BE2C (cell line): ENCODE results near the gene PAX2.

Experiments
- DNase-seq: peaks from one replicate; pipeline ENCODE4 v3.0.0-alpha.2; 2020
- H3K27me3 ChIP-seq: fragments of 250-450 bp; sonication (Bioruptor Pico); 2 replicates; pipeline ENCODE4 v1.5.1; 2020; ENCODE audit warnings: mild to moderate bottlenecking
- H3K36me3 ChIP-seq: fragments of 250-450 bp; sonication (Bioruptor Pico); 2 replicates; pipeline ENCODE4 v1.5.1; 2020; ENCODE audit warnings: mild to moderate bottlenecking
- H3K4me1 ChIP-seq: fragments of 250-450 bp; sonication (Bioruptor Pico); 2 replicates; pipeline ENCODE4 v1.5.1; 2020
- H3K4me3 ChIP-seq: 2 replicates; pipeline ENCODE4 v1.5.1; 2011; ENCODE audit warnings: low read depth, low read length
- H3K9me3 ChIP-seq: fragments of 250-450 bp; sonication (Bioruptor Pico); 2 replicates; pipeline ENCODE4 v1.5.1; 2020
- TF ChIP-seq, protein P1 (sequence below): IDR thresholded peaks from 2 replicates; pipeline ENCODE4 v1.5.1; 2012; ENCODE audit warnings: mild to moderate bottlenecking, low read depth, low read length

The PAX2 gene

DNA sequence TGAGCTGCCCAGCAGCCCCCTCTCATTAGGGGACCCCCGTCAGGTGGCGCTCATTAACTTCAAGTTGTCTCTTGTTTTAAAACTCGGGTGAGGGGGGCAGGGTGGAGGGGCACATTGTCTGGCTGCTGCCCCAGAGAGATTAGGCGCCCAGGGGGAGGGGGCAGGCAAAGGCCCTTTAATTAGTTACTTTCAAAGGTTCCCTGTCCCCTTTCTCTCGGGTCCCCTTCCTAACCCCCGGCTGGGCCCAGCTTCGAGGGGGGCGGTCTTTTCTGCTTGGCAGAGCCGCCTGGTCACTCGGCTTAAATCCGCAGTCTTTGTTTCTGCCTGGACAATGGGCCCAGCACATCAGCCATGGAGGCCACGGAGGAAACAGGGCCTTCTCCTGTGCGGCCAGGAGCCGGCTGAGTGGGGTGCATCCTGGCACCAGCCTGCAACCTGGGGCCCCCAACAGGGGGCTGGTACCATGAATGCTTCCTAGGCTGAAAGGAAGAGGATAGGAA lies 128.5 kb downstream of the PAX2 start:
- no peak for DNase-seq
- Histone ChIP-seq H3K9me3 (no peaks in the 10 kb centered on the region), H3K4me3 (no peak overlapping the region), H3K4me1 (peaks cover 9% of the 10 kb centered on the region), H3K36me3 (no peaks in the 10 kb centered on the region), H3K27me3 (no peaks in the 10 kb centered on the region)
- TF ChIP-seq, protein P1, sequence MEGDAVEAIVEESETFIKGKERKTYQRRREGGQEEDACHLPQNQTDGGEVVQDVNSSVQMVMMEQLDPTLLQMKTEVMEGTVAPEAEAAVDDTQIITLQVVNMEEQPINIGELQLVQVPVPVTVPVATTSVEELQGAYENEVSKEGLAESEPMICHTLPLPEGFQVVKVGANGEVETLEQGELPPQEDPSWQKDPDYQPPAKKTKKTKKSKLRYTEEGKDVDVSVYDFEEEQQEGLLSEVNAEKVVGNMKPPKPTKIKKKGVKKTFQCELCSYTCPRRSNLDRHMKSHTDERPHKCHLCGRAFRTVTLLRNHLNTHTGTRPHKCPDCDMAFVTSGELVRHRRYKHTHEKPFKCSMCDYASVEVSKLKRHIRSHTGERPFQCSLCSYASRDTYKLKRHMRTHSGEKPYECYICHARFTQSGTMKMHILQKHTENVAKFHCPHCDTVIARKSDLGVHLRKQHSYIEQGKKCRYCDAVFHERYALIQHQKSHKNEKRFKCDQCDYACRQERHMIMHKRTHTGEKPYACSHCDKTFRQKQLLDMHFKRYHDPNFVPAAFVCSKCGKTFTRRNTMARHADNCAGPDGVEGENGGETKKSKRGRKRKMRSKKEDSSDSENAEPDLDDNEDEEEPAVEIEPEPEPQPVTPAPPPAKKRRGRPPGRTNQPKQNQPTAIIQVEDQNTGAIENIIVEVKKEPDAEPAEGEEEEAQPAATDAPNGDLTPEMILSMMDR, result no peak

DNA sequence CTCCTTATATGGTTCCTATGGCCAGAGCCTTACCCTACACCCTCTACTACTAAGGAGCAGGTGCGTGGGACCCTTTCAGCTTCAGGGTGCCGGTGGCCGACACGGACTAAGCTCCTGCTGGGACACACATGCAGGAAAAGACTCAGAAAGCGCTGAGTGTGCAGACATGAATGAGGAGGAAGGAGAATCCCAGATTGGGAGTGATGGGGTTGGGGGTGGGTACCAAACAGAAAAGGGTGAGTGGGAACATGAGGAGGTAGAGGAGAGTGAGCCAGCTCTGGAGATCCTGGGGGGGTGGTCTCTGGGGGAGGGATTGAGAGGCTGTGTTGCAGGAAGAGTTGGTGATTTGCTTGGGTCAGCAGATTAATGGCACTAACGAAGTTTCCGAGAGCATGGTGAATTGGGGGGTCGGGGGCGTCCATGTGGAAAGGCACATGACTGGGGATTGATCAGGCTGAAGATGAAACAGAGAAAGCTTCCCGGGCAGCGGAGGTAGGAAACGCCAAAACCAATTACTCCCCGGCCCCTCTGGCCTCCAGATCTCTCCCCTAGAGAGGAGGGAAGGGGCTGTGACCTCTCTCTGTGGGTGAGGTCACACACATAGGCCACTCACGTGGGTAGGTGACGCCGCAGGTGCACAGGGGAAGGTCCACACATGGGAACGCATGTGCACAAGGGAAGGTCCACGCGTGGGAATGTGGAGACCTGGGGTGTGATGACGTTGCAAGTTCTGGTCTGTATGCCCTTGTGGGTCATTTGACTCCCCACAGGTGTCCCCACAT lies 129.5 kb downstream of the PAX2 start:
- Histone ChIP-seq H3K4me3 (no peak overlapping the region), H3K36me3 (no peaks in the 10 kb centered on the region), H3K9me3 (no peaks in the 10 kb centered on the region), H3K4me1 (peaks cover 9% of the 10 kb centered on the region), H3K27me3 (no peaks in the 10 kb centered on the region)
- TF ChIP-seq, protein P1, result no peak
- DNase-seq, result no peak

DNA sequence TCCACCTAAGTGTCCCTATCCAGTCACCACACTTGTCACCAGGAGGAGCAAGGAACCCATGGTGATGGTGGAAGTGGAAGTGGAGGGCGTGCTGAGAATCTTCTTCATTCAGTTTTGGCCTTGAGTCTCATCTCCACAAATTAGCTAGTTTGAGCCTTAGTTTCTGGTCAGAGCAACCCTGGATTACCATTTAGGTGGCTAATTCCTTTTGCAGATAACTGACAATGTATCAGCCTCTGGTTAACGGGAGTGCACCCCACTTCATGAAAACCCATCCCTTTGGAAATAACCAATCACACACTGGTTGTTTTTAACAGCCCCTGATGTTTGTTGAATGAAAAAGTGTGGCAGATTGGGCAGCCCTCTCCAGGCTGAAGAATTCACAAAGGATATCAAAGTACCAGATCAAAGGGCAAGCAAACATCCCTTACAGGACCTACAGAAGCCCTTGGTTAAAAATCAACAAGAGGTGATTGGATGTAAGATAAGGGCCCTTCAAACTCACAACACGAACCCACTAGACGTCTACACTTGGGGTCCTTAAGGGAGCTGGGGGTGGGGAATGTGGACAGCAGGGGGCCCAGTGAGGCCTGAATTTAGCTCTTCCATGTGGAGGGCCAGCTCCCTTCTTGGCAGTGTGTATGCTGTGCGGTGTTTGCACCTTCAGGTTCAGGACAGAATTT lies 130.2 kb downstream of the PAX2 start:
- no peaks in the 10 kb centered on the region for H3K27me3 ChIP-seq
- no peak for DNase-seq
- H3K4me1 ChIP-seq, result peaks cover 9% of the 10 kb centered on the region
- H3K36me3 ChIP-seq, result no peaks in the 10 kb centered on the region
- no peak overlapping the region for H3K4me3 ChIP-seq
- TF ChIP-seq, protein P1, result no peak
- H3K9me3 ChIP-seq, result no peaks in the 10 kb centered on the region

DNA sequence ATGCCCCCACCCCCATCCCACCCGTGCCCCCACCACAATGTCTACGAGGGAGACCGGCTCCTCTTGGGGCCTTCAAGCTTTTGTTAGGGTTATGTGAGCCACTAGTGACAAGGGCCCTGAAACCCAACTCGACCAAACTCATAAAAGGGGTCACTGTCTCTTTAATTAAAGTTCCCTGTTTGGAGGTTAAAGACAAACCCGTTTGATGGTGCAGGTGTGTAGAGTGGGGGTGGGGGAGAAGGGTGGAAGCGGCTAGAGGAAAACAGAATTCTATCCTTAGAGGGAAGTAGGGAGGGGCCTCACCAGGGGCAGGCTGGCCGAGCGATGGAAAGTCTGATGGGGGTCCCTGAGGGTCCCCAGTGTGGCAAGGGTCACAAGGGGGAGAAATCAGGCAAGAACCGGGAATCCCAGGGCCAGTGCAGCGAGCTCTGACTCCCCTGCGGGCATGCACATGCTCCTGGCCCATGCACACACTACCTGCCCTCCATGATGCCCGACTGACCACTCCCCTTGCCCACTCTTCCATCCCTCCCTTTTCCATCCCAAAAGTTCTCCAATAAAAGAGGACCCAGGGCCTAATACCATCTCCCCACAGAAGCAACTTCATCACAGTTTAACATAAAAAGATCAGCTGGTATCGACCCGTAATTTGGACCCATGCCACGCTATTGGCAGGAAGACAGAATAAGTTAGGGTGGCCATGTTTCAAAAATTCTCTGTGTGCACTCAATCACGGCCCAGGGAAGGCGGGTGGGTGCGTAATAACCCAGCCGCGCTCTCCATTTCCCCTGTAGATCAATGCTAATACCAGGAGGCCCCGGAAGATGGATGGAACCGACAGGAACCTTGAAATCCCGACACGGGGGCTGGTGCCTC lies 131.4 kb downstream of the PAX2 start:
- no peaks in the 10 kb centered on the region for H3K27me3 ChIP-seq
- no peak for DNase-seq
- TF ChIP-seq, protein P1, result no peak
- H3K4me3 ChIP-seq, result no peak overlapping the region
- H3K4me1 ChIP-seq, result peaks cover 17% of the 10 kb centered on the region
- no peaks in the 10 kb centered on the region for H3K36me3 ChIP-seq
- H3K9me3 ChIP-seq, result no peaks in the 10 kb centered on the region

DNA sequence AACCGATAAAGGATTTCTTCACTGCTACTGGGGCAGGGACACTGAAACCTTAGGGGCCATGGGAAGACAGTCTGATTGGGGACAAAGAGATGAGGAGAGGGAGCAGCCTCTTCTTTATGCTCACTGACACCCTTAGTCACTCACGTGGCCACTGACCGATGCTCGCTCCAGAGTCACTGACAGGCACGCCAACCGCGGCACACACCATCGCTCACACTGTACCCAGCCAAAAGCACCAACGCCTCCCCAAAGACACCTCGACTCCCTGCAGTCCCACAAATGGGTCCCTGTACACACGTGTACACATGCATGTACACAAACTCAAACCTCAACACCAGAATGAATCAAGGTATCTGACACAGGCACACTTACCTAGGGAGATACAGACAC lies 132.1 kb downstream of the PAX2 start:
- TF ChIP-seq, protein P1, result no peak
- no peak overlapping the region for H3K4me3 ChIP-seq
- DNase-seq, result no peak
- no peaks in the 10 kb centered on the region for H3K27me3 ChIP-seq
- H3K4me1 ChIP-seq, result peaks cover 23% of the 10 kb centered on the region
- no peaks in the 10 kb centered on the region for H3K9me3 ChIP-seq
- no peaks in the 10 kb centered on the region for H3K36me3 ChIP-seq
